Prostate gland (tissue), 2 donors: ENCODE measurements around the gene DNASE1L2. TPM values are rescaled to one million over a fixed set of nuclear protein-coding genes. Genes with fewer than 3 reads are reported as not detected.

Experiments
- DNase-seq: peaks from one replicate; pipeline ENCODE4 v3.0.0-alpha.2; 2019; ENCODE audit warnings: low spot score
- H3K27ac ChIP-seq, 2 donors: fragments of 200-600 bp; sonication (generic); 2 replicates each; pipeline ENCODE4 v1.5.1; 2017 to 2019
- H3K27me3 ChIP-seq: fragments of 200-600 bp; sonication (generic); replicated peaks from 2 replicates; pipeline ENCODE4 v1.5.1; 2019; ENCODE audit not compliant: insufficient read depth
- H3K36me3 ChIP-seq, 2 donors: fragments of 200-600 bp; sonication (generic); 1 replicate in 1 of 2; 2 replicates in 1 of 2; pipeline versions ENCODE4 v1.5.1 to v1.8.1; 2017 to 2019
- H3K4me1 ChIP-seq: fragments of 200-600 bp; sonication (generic); replicated peaks from 2 replicates; pipeline ENCODE4 v1.5.1; 2019
- H3K4me3 ChIP-seq, 2 donors: fragments of 200-600 bp; sonication (generic); 2 replicates each; pipeline ENCODE4 v1.5.1; 2017 to 2019
- H3K9me3 ChIP-seq: fragments of 200-600 bp; sonication (generic); 2 replicates; pipeline ENCODE4 v1.5.1; 2017
- POLR2A ChIP-seq: fragments of 450-650 bp; IDR thresholded peaks from one replicate; pipeline ENCODE4 v1.6.1; 2016; ENCODE audit warnings: antibody characterized with exemption, mild to moderate bottlenecking
- POLR2AphosphoS5 ChIP-seq: sonication (generic); formaldehyde crosslinking; IDR thresholded peaks from one replicate; pipeline ENCODE4 v1.6.1; 2017; ENCODE audit warnings: antibody characterized with exemption
- WGBS: methylation state at CpG from one replicate; pipeline ENCODE4 v1.1.5; 2018; 5-methylcytosine and 5-hydroxymethylcytosine counted together
- intact Hi-C: fragments of 100-400 bp; cut with DNase I; formaldehyde crosslinking; loops from one replicate; pipeline ENCODE4 v1.14.2; 2022
- total RNA-seq, 2 donors: library from RNA; depleted of rRNA; stranded (reverse); fragments of >200 nt; gene quantifications; one replicate each; pipeline ENCODE4 v1.1.0, GENCODE V29; 2016
- TF ChIP-seq, protein P1 (sequence below), 4 experiments: fragments of 200-600 bp in 2 of 4; fragments of 450-650 bp in 2 of 4; sonication (generic) in 2 of 4; IDR thresholded peaks; 1 replicate in 3 of 4; 2 replicates in 1 of 4; pipeline ENCODE4 v1.5.1; 2016 to 2019; ENCODE audit warnings: antibody characterized with exemption in 4 of 4, mild to moderate bottlenecking in 2 of 4, moderate library complexity in 2 of 4

Gene DNASE1L2
- total RNA-seq, 2 donors from 2014 or later = 0.77 to 4.6 TPM

GRCh38 chr16:2194852-2195321 lies 41.4 kb upstream of the DNASE1L2 start:
- Histone ChIP-seq H3K27ac (no peak overlapping the region), H3K27me3 (no peaks in the 10 kb centered on the region), H3K9me3 (no peaks in the 10 kb centered on the region), H3K4me3 (no peak overlapping the region), H3K4me1 (no peaks in the 10 kb centered on the region), H3K36me3 (no peaks in the 10 kb centered on the region)
- intact Hi-C loops = no loop called here
- 22% methylated on average over 10 of the region's 10 CpGs for WGBS
- peak; percentile 48 for DNase-seq
- TF ChIP-seq, protein P1, sequence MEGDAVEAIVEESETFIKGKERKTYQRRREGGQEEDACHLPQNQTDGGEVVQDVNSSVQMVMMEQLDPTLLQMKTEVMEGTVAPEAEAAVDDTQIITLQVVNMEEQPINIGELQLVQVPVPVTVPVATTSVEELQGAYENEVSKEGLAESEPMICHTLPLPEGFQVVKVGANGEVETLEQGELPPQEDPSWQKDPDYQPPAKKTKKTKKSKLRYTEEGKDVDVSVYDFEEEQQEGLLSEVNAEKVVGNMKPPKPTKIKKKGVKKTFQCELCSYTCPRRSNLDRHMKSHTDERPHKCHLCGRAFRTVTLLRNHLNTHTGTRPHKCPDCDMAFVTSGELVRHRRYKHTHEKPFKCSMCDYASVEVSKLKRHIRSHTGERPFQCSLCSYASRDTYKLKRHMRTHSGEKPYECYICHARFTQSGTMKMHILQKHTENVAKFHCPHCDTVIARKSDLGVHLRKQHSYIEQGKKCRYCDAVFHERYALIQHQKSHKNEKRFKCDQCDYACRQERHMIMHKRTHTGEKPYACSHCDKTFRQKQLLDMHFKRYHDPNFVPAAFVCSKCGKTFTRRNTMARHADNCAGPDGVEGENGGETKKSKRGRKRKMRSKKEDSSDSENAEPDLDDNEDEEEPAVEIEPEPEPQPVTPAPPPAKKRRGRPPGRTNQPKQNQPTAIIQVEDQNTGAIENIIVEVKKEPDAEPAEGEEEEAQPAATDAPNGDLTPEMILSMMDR (IDR thresholded peaks at IDR 0.05) = peak in 3 of 4 experiments; percentile 41 to 63 (median 57)
- no peak for TF ChIP-seq POLR2A
- peak; percentile 19 for TF ChIP-seq POLR2AphosphoS5

- TF ChIP-seq POLR2AphosphoS5 = no peak
- TF ChIP-seq, protein P1 (IDR thresholded peaks at IDR 0.05) = no peak
- TF ChIP-seq POLR2A = no peak
- WGBS = 2% methylated on average over 35 of the region's 49 CpGs
- no peaks in the 10 kb centered on the region for H3K36me3 ChIP-seq
- H3K4me1 ChIP-seq = no peaks in the 10 kb centered on the region
- no peaks in the 10 kb centered on the region for H3K27me3 ChIP-seq
- H3K27ac ChIP-seq = no peak overlapping the region
- intact Hi-C loops = no loop called here
- no peak for DNase-seq
- H3K4me3 ChIP-seq = peak overlapping the region; percentile 35 to 45
- H3K9me3 ChIP-seq = no peaks in the 10 kb centered on the region
Observed at GRCh38 chr16:2195322-2196161, 40.7 kb upstream of the DNASE1L2 start.

- no peak within 1 kb of the TSS for H3K27ac ChIP-seq
- no peaks in the 10 kb centered on the region for H3K4me1 ChIP-seq
- intact Hi-C loops = no loop called here
- H3K4me3 ChIP-seq = peak within 1 kb of the TSS; percentile 35 to 45
- DNase-seq = no peak
- H3K27me3 ChIP-seq = no peaks in the 10 kb centered on the region
- TF ChIP-seq POLR2AphosphoS5 (no peak), POLR2A (no peak)
- TF ChIP-seq, protein P1 (IDR thresholded peaks at IDR 0.05) = no peak
- WGBS = under 1% methylated on average over 67 of the region's 129 CpGs
- H3K36me3 ChIP-seq = no peaks in the 10 kb centered on the region
- H3K9me3 ChIP-seq = no peaks in the 10 kb centered on the region
Observed at GRCh38 chr16:2196162-2196980, 39.9 kb upstream of the DNASE1L2 start, which contains the start of gene CASKIN1. Gene CASKIN1 (minus strand): TSS chr16:2196605. CDS start chr16:2196432, 173 bp downstream.

DNA sequence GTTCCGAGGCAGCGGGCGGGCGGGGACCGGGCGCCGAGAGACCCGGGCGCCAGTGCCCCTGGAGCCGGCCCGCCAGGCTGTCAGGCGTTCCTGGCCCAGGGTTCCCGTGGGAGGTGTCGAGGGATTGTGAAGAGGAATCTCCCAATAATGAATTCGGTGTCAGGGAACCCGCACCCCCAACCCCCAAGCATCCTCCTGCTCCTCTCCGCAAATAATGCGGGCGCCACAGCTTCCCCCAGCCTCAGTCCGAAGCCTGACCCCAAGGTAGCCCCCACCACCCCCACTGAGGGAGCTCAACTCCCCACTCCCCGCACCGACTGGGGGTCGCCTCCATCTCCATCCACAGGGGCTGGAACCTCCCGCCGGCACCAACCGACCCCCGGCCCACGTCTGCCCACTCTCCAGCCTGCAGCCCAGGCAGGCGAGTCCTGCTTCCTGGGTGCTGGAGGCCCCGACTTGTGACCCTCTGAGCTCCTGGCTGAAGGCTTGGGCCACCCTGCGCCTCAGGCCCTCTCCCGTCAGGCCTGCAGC lies 39.2 kb upstream of the DNASE1L2 start:
- no peaks in the 10 kb centered on the region for H3K27me3 ChIP-seq
- no peaks in the 10 kb centered on the region for H3K4me1 ChIP-seq
- H3K36me3 ChIP-seq = no peaks in the 10 kb centered on the region
- H3K27ac ChIP-seq = no peak overlapping the region
- no peaks in the 10 kb centered on the region for H3K9me3 ChIP-seq
- no peak for DNase-seq
- WGBS = 34% methylated on average over 24 of the region's 32 CpGs
- no peak for TF ChIP-seq POLR2AphosphoS5
- intact Hi-C loops = no loop called here
- H3K4me3 ChIP-seq = peak overlapping the region; percentile 21 to 26

DNA sequence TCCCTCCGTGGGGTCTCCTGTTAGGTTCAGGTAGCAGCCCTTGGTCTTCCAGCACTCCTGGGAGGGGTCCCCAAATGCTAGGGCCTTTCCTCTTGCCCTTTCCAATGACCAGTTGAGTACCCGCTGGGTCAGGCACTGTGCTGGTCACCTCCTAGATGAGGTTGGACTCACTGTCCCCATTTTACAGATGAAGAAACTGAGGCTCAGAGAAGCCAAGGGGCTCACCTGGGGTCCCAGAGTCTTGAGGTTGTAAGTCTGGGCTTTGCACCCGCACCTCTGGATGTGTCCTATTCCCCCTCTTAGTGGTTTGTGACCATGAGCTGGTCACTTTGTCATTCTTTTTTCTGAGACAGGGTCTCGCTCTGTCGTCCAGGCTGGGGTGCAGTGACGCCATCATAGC lies 38.5 kb upstream of the DNASE1L2 start:
- no peaks in the 10 kb centered on the region for H3K9me3 ChIP-seq
- no peak overlapping the region for H3K27ac ChIP-seq
- no peak for DNase-seq
- TF ChIP-seq POLR2A (no peak), POLR2AphosphoS5 (no peak)
- TF ChIP-seq, protein P1 (IDR thresholded peaks at IDR 0.05) = no peak
- no peaks in the 10 kb centered on the region for H3K4me1 ChIP-seq
- WGBS = 72% methylated on average over 6 of the region's 6 CpGs
- no peaks in the 10 kb centered on the region for H3K36me3 ChIP-seq
- H3K4me3 ChIP-seq = no peak overlapping the region
- no peaks in the 10 kb centered on the region for H3K27me3 ChIP-seq
- intact Hi-C loops = no loop called here
